Measurements from ENCODE around the gene MOCOS.

DNA sequence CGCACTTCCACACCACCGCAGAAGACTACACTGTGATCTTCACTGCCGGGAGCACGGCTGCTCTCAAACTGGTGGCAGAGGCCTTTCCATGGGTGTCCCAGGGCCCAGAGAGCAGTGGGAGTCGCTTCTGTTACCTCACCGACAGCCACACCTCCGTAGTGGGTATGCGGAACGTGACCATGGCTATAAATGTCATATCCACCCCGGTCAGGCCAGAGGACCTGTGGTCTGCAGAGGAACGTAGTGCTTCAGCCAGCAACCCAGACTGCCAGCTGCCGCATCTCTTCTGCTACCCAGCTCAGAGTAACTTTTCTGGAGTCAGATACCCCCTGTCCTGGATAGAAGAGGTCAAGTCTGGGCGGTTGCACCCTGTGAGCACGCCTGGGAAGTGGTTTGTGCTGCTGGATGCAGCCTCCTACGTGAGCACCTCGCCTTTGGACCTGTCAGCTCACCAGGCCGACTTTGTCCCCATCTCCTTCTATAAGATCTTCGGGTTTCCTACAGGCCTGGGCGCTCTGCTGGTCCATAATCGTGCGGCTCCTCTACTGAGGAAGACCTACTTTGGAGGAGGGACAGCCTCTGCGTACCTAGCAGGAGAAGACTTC lies 12.5 kb downstream of the MOCOS start:
- TF ChIP-seq, protein P1, sequence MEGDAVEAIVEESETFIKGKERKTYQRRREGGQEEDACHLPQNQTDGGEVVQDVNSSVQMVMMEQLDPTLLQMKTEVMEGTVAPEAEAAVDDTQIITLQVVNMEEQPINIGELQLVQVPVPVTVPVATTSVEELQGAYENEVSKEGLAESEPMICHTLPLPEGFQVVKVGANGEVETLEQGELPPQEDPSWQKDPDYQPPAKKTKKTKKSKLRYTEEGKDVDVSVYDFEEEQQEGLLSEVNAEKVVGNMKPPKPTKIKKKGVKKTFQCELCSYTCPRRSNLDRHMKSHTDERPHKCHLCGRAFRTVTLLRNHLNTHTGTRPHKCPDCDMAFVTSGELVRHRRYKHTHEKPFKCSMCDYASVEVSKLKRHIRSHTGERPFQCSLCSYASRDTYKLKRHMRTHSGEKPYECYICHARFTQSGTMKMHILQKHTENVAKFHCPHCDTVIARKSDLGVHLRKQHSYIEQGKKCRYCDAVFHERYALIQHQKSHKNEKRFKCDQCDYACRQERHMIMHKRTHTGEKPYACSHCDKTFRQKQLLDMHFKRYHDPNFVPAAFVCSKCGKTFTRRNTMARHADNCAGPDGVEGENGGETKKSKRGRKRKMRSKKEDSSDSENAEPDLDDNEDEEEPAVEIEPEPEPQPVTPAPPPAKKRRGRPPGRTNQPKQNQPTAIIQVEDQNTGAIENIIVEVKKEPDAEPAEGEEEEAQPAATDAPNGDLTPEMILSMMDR (IDR thresholded peaks at IDR 0.05 in 4 of 5, conservative IDR thresholded peaks at IDR 0.05 in 1 of 5) = no peak
- no peak for TF ChIP-seq POLR2A (IDR thresholded peaks at IDR 0.05)
